IMR-90 (cell line): Measurements from ENCODE around the gene SHC4. TPM values are rescaled to one million over a fixed set of nuclear protein-coding genes. Genes with fewer than 3 reads are reported as not detected.
A peak's percentile ranks its signal among the peaks of the same experiment; 100 is the strongest.

Experiments used
- ATAC-seq: fragments of 200-7000 bp; cut with Tn5 transposase; 2 replicates; pipeline ENCODE4 v1.9.1; 2020; ENCODE audit warnings: low read depth, mild to moderate bottlenecking, moderate library complexity
- Bru-seq: library from RNA; stranded (reverse); fragments of 400-500 nt; gene quantifications from one replicate; lab custom pipeline; 2021; lab: Mats Ljungman, UMichigan
- BruChase-seq, 2 experiments: library from RNA; stranded (reverse); fragments of 400-500 nt; gene quantifications; one replicate each; lab custom pipeline; 2021; lab: Mats Ljungman, UMichigan
- BruUV-seq: library from RNA; stranded (reverse); fragments of 400-500 nt; replicated peaks from 2 replicates; lab custom pipeline; 2021; lab: Mats Ljungman, UMichigan
- CTCF ChIA-PET: fragments of 300-600 bp; formaldehyde crosslinking; extraction: SDS; loops from one replicate; lab custom pipeline; 2021; ENCODE audit warnings: antibody characterized with exemption; lab: Yijun Ruan, JAX
- POLR2A ChIA-PET: fragments of 300-600 bp; sonication (Branson Sonifier 250); formaldehyde crosslinking; loops from one replicate; lab custom pipeline; 2022; ENCODE audit warnings: antibody characterized with exemption; ENCODE audit not compliant: unreplicated experiment; lab: Charles Lee
- DNase-seq: peaks from one replicate; pipeline ENCODE4 v3.0.0; 2013
- H2AFZ ChIP-seq: replicated peaks from 2 replicates; pipeline ENCODE3; 2013; ENCODE audit warnings: low read length, mild to moderate bottlenecking; ENCODE audit not compliant: poor library complexity
- H2AK5ac ChIP-seq: 2 replicates; pipeline ENCODE4 v1.6.1; 2013; ENCODE audit warnings: low read depth, low read length, inconsistent platforms
- H2AK9ac ChIP-seq: replicated peaks from 2 replicates; pipeline ENCODE3; 2013; ENCODE audit warnings: mild to moderate bottlenecking, low read depth, low read length, moderate library complexity; ENCODE audit not compliant: poor library complexity
- H2BK120ac ChIP-seq: 2 replicates; pipeline ENCODE4 v1.6.1; 2013; ENCODE audit warnings: low read depth, low read length, inconsistent platforms
- H2BK15ac ChIP-seq: 3 replicates; pipeline ENCODE4 v1.6.1; 2013; ENCODE audit warnings: low read depth, low read length, inconsistent platforms
- H2BK20ac ChIP-seq: 2 replicates; pipeline ENCODE4 v1.6.1; 2013; ENCODE audit warnings: low read depth, mild to moderate bottlenecking, inconsistent platforms, low read length, moderate library complexity
- H2BK5ac ChIP-seq: 2 replicates; pipeline ENCODE4 v1.6.1; 2013; ENCODE audit warnings: mild to moderate bottlenecking, low read depth, low read length, inconsistent platforms; ENCODE audit not compliant: poor library complexity, severe bottlenecking
- H3K14ac ChIP-seq: replicated peaks from 2 replicates; pipeline ENCODE4 v1.6.1; 2013; ENCODE audit warnings: low read depth, low read length, inconsistent platforms
- H3K18ac ChIP-seq: 2 replicates; pipeline ENCODE4 v1.6.1; 2013; ENCODE audit warnings: low read depth, low read length, control low read depth
- H3K23ac ChIP-seq: 2 replicates; pipeline ENCODE4 v1.6.1; 2013; ENCODE audit warnings: low read depth, low read length, inconsistent platforms
- H3K27ac ChIP-seq: 2 replicates; pipeline ENCODE4 v1.5.1; 2013; ENCODE audit warnings: mild to moderate bottlenecking, control low read depth, low read length; ENCODE audit not compliant: insufficient read depth
- H3K27me3 ChIP-seq: 2 replicates; pipeline ENCODE4 v1.6.1; 2013; ENCODE audit warnings: low read length; ENCODE audit not compliant: control insufficient read depth, insufficient read depth
- H3K36me3 ChIP-seq: 2 replicates; pipeline ENCODE4 v1.6.1; 2013; ENCODE audit warnings: low read length, mixed read lengths; ENCODE audit not compliant: control insufficient read depth, insufficient read depth
- H3K4ac ChIP-seq: 2 replicates; pipeline ENCODE4 v1.6.1; 2013; ENCODE audit warnings: low read depth, low read length, inconsistent platforms
- H3K4me1 ChIP-seq: 2 replicates; pipeline ENCODE4 v1.6.1; 2013; ENCODE audit warnings: low read length, mixed read lengths; ENCODE audit not compliant: control insufficient read depth, insufficient read depth
- H3K4me2 ChIP-seq: 2 replicates; pipeline ENCODE4 v1.6.1; 2013; ENCODE audit warnings: low read depth, mild to moderate bottlenecking, control low read depth, low read length, moderate library complexity
- H3K4me3 ChIP-seq: 2 replicates; pipeline ENCODE4 v1.5.1; 2013; ENCODE audit warnings: low read depth, mild to moderate bottlenecking, control low read depth, low read length, moderate library complexity; ENCODE audit not compliant: insufficient read depth
- H3K56ac ChIP-seq: 2 replicates; pipeline ENCODE4 v1.6.1; 2013; ENCODE audit warnings: low read length, inconsistent platforms; ENCODE audit not compliant: insufficient read depth; ENCODE audit errors: extremely low read depth
- H3K79me1 ChIP-seq, 2 experiments: 2 replicates each; pipeline ENCODE4 v1.6.1; 2013; ENCODE audit warnings: low read length in 2 of 2, inconsistent platforms in 1 of 2, low read depth in 1 of 2
- H3K9ac ChIP-seq: 2 replicates; pipeline ENCODE4 v1.6.1; 2013; ENCODE audit warnings: low read depth, low read length, control low read depth
- H3K9me1 ChIP-seq: 2 replicates; pipeline ENCODE4 v1.6.1; 2013; ENCODE audit warnings: low read length, inconsistent platforms; ENCODE audit not compliant: insufficient read depth
- H3K9me3 ChIP-seq: 2 replicates; pipeline ENCODE4 v1.6.1; 2013; ENCODE audit warnings: low read length; ENCODE audit not compliant: control insufficient read depth, insufficient read depth
- H4K20me1 ChIP-seq: 2 replicates; pipeline ENCODE4 v1.6.1; 2013; ENCODE audit warnings: low read length, inconsistent platforms; ENCODE audit not compliant: insufficient read depth
- H4K5ac ChIP-seq: 2 replicates; pipeline ENCODE4 v1.6.1; 2013; ENCODE audit warnings: mild to moderate bottlenecking, low read depth, low read length, control low read depth
- H4K8ac ChIP-seq, 2 experiments: 2 replicates each; pipeline ENCODE4 v1.6.1; 2013; ENCODE audit warnings: low read depth in 2 of 2, low read length in 2 of 2, control low read depth in 1 of 2, inconsistent platforms in 1 of 2
- H4K91ac ChIP-seq: 2 replicates; pipeline ENCODE4 v1.6.1; 2013; ENCODE audit warnings: low read depth, low read length, inconsistent platforms; ENCODE audit not compliant: insufficient read depth
- BHLHE40 ChIP-seq: fragments of 150-350 bp; IDR thresholded peaks from 2 replicates; pipeline ENCODE4 v1.6.1; 2016; ENCODE audit warnings: mild to moderate bottlenecking, low read depth, low read length
- CEBPB ChIP-seq: IDR thresholded peaks from 2 replicates; pipeline ENCODE4 v1.6.1; 2012; ENCODE audit warnings: low read depth, low read length, improper control_type of control experiment
- FOS ChIP-seq: fragments of 150-350 bp; IDR thresholded peaks from 2 replicates; pipeline ENCODE4 v1.6.1; 2016; ENCODE audit warnings: low read depth, low read length
- MAFK ChIP-seq: IDR thresholded peaks from 2 replicates; pipeline ENCODE4 v1.6.1; 2012; ENCODE audit warnings: low read depth, low read length, improper control_type of control experiment
- NFE2L2 ChIP-seq: fragments of 150-350 bp; IDR thresholded peaks from 2 replicates; pipeline ENCODE4 v1.6.1; 2016; ENCODE audit warnings: low read depth, mild to moderate bottlenecking, low read length
- SMC3 ChIP-seq: fragments of 150-350 bp; IDR thresholded peaks from 2 replicates; pipeline ENCODE4 v1.6.1; 2016; ENCODE audit warnings: low read depth, mild to moderate bottlenecking, antibody characterized with exemption, low read length, moderate library complexity
- WGBS, 2 experiments: methylation state at CpG; one replicate each; pipeline versions ENCODE4 v1.1.5 to v1.1.7; 2013; ENCODE audit warnings: missing lambda C conversion rate in 2 of 2; ENCODE audit not compliant: insufficient read length in 1 of 2; ENCODE audit errors: extremely low coverage in 2 of 2; 5-methylcytosine and 5-hydroxymethylcytosine counted together
- dilution Hi-C: fragments of 300-500 bp; cut with HindIII; formaldehyde crosslinking; loops from one replicate; pipeline ENCODE4 v1.14.3; 2018; ENCODE audit warnings: low sequenced_read_pairs; ENCODE audit not compliant: unreplicated experiment
- in situ Hi-C: fragments of 300-500 bp; cut with MboI; formaldehyde crosslinking; loops from 3 replicates; pipeline ENCODE4 v1.14.3; 2019; ENCODE audit warnings: low sequenced_read_pairs, inconsistent platforms, mixed read lengths
- intact Hi-C: fragments of 100-400 bp; cut with micrococcal nuclease; formaldehyde crosslinking; loops from 2 replicates; pipeline ENCODE4 v1.10.0; 2022
- long read RNA-seq: library from polyadenylated mRNA; unstranded; transcript quantifications from one replicate; pipeline ENCODE4 v2.0.0, GENCODE V29; 2021; ENCODE audit not compliant: unreplicated experiment
- polyA plus RNA-seq, 3 experiments: library from polyadenylated mRNA; depleted of rRNA; stranded (reverse); fragments of >200 nt; gene quantifications; 2 replicates each; pipeline ENCODE4 v1.2.3, GENCODE V29; 2012; ENCODE audit warnings: low replicate concordance in 1 of 3
- total RNA-seq: library from RNA; depleted of rRNA; stranded (reverse); fragments of >200 nt; gene quantifications from 2 replicates; pipeline ENCODE4 v1.2.3, GENCODE V29; 2012; rRNA removed
- TF ChIP-seq, protein P1 (sequence below): conservative IDR thresholded peaks from 2 replicates; pipeline ENCODE4 v1.5.1; 2012; ENCODE audit warnings: mild to moderate bottlenecking, low read depth, low read length, improper control_type of control experiment

SHC4 gene
- total RNA-seq (2.5 and 2.7 TPM in 2 replicates), polyA plus RNA-seq (2012; rRNA removed) (0.91 and 0.95 TPM in 2 replicates), Bru-seq, nascent RNA (percentile 46 among the genes with signal in this experiment), BruChase-seq, experiment 1, labeled RNA remaining after a 6-hour chase (percentile 30 among the genes with signal in this experiment), BruChase-seq, experiment 2, labeled RNA remaining after a 2-hour chase (percentile 30 among the genes with signal in this experiment)
- polyA plus RNA-seq (2012; cell fraction: cytosol; rRNA removed) = 0.34 and 0.49 TPM in 2 replicates
- 0.65 and 2.8 TPM in 2 replicates for polyA plus RNA-seq (2012; cell fraction: nucleus; rRNA removed; ENCODE audit: low replicate concordance)
- long read RNA-seq, full-length matches to known transcripts = 5 of 6 reads
- long read RNA-seq, partial matches to known transcripts = 0 of 6 reads
- long read RNA-seq, other reads (novel, unspliced or antisense) = 1 of 6 reads

- Histone ChIP-seq H4K20me1 (no peaks in the 10 kb centered on the region), H2AFZ (peak within 1 kb of the TSS; percentile 92), H2BK120ac (peak within 1 kb of the TSS; percentile 70), H2BK5ac (peak within 1 kb of the TSS; percentile 71), H3K4me1 (peaks cover 13% of the 10 kb centered on the region), H3K56ac (peak within 1 kb of the TSS; percentile 59), H2AK5ac (peak within 1 kb of the TSS; percentile 32), H3K9me1 (peaks cover 22% of the 10 kb centered on the region), H3K9ac (peak within 1 kb of the TSS; percentile 35), H3K4me2 (peak within 1 kb of the TSS; percentile 87), H3K18ac (peak within 1 kb of the TSS; percentile 6; the same call in 1 of the 2 replicates), H3K9me3 (no peaks in the 10 kb centered on the region), H4K5ac (peak within 1 kb of the TSS; percentile 38; the same call in 1 of the 2 replicates), H2AK9ac (peak within 1 kb of the TSS; percentile 38), H2BK20ac (peak within 1 kb of the TSS; percentile 53; the same call in 1 of the 2 replicates), H3K27me3 (no peaks in the 10 kb centered on the region), H3K4me3 (peak within 1 kb of the TSS; percentile 60), H3K79me1 (peaks cover 6 to 31% of the 10 kb centered on the region in 2 experiments; a peak in 2 of 4 replicates), H4K91ac (peak within 1 kb of the TSS; percentile 24), H3K14ac (peak within 1 kb of the TSS; percentile 82), H3K27ac (peak within 1 kb of the TSS; percentile 65), H2BK15ac (peak within 1 kb of the TSS; percentile 50; the same call in 1 of the 3 replicates), H4K8ac (peak within 1 kb of the TSS; percentile 1 to 50; a peak in 3 of 4 replicates), H3K23ac (peak within 1 kb of the TSS; percentile 15), H3K4ac (peak within 1 kb of the TSS; percentile 49), H3K36me3 (no peaks in the 10 kb centered on the region)
- WGBS, 2 experiments = 0% methylated on average over 10 of the region's 16 CpGs; no CpG with 5 or more reads in 1 of the 2 experiments
- TF ChIP-seq MAFK (no peak), FOS (peak; percentile 92), NFE2L2 (no peak), SMC3 (peak; percentile 33; the same call in 1 of the 2 replicates), CEBPB (no peak), BHLHE40 (peak; percentile 36; the same call in 1 of the 2 replicates)
- TF ChIP-seq, protein P1, sequence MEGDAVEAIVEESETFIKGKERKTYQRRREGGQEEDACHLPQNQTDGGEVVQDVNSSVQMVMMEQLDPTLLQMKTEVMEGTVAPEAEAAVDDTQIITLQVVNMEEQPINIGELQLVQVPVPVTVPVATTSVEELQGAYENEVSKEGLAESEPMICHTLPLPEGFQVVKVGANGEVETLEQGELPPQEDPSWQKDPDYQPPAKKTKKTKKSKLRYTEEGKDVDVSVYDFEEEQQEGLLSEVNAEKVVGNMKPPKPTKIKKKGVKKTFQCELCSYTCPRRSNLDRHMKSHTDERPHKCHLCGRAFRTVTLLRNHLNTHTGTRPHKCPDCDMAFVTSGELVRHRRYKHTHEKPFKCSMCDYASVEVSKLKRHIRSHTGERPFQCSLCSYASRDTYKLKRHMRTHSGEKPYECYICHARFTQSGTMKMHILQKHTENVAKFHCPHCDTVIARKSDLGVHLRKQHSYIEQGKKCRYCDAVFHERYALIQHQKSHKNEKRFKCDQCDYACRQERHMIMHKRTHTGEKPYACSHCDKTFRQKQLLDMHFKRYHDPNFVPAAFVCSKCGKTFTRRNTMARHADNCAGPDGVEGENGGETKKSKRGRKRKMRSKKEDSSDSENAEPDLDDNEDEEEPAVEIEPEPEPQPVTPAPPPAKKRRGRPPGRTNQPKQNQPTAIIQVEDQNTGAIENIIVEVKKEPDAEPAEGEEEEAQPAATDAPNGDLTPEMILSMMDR = peak; percentile 39
- no TSS peak for BruUV-seq
- DNase-seq (peak; percentile 86), ATAC-seq (peak; percentile 53)
- CTCF ChIA-PET = interaction anchor here (0.8 to 5.4 kb wide), 6 partner anchors 9 to 103 kb away, joined by 3 to 36 read pairs (median 6); partner anchors contain the start of gene EID1
- dilution Hi-C loops (no loop called here), in situ Hi-C loops (loop anchor here (5.0 to 25.0 kb wide), 2 partner anchors 86 to 601 kb away; partner anchors contain the start of gene EID1), intact Hi-C loops (loop anchor here (1.0 to 10.0 kb wide), 2 partner anchors 101 to 249 kb away; no protein-coding TSS in a partner anchor)
- POLR2A ChIA-PET = interaction anchor here (0.5 to 1.4 kb wide), 2 partner anchors 86 to 1353 kb away, joined by 3 to 17 read pairs; partner anchors contain the start of gene EID1
These were observed at the start of gene SHC4 for GRCh38 chr15:48963524-48964113. SHC4 (minus strand) TSS chr15:48963919; CDS start chr15:48963015, 904 bp downstream.
